Measurements from ENCODE around the gene ACBD4. TPM values are rescaled to one million over a fixed set of nuclear protein-coding genes. Genes with fewer than 3 reads are reported as not detected.

ACBD4 gene
- total RNA-seq, 1 donor from 2014 or later = 18.9 TPM

DNA sequence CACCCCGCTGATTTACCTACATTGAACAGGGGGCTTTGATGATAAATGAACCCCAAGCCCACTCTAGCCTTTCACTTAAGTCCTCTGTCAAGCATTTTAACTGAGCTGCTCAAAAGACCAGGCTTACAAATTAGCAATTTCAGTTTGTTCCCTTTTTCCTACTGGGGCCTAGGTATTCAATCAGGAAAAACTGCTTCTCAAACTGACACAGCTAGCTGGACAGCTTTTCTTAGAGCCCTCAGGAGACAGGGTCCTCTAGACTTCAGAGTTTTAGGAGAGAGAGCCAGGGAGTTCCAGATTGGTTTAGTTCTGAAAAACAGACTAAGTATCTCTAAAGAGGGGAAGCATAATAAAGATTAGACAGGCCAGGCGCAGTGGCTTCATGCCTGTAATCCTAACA lies 20.0 kb downstream of the ACBD4 start:
- intact Hi-C loops (cut with DNase I) = no loop called here
- H3K36me3 ChIP-seq = no peaks in the 10 kb centered on the region
- no peak overlapping the region for H3K27ac ChIP-seq
- no peaks in the 10 kb centered on the region for H3K27me3 ChIP-seq
- no peak overlapping the region for H3K4me3 ChIP-seq
- peaks cover 83% of the 10 kb centered on the region for H3K4me1 ChIP-seq
- TF ChIP-seq POLR2AphosphoS5 (IDR thresholded peaks at IDR 0.05; ENCODE audit: insufficient read depth in 1 of 2, low read depth in 1 of 2) = no peak
- TF ChIP-seq, protein P1, sequence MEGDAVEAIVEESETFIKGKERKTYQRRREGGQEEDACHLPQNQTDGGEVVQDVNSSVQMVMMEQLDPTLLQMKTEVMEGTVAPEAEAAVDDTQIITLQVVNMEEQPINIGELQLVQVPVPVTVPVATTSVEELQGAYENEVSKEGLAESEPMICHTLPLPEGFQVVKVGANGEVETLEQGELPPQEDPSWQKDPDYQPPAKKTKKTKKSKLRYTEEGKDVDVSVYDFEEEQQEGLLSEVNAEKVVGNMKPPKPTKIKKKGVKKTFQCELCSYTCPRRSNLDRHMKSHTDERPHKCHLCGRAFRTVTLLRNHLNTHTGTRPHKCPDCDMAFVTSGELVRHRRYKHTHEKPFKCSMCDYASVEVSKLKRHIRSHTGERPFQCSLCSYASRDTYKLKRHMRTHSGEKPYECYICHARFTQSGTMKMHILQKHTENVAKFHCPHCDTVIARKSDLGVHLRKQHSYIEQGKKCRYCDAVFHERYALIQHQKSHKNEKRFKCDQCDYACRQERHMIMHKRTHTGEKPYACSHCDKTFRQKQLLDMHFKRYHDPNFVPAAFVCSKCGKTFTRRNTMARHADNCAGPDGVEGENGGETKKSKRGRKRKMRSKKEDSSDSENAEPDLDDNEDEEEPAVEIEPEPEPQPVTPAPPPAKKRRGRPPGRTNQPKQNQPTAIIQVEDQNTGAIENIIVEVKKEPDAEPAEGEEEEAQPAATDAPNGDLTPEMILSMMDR (IDR thresholded peaks at IDR 0.05) = no peak
- TF ChIP-seq POLR2A (IDR thresholded peaks at IDR 0.05) = no peak
- H3K9me3 ChIP-seq = no peaks in the 10 kb centered on the region
- DNase-seq (ENCODE audit: extremely low spot score in 2 of 2) = no peak

DNA sequence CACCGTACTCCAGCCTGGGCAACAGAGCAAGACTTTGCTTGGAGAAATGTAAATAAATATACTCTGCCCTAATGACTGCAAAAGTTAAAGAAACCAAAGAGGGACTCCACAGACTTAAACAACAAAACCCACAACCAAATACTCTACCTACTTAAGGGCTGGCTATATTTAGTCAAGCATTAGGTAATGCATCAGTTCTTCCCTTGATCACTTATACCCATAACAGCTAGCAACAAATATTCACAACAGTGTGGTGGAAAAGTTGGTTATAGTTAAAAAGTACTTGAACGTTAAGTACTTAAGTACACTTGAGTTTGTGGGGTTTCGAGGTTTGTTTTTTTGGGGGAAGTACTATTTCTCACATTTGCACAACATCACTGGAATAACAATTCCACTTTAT lies 20.8 kb downstream of the ACBD4 start:
- H3K27ac ChIP-seq = no peak overlapping the region
- H3K27me3 ChIP-seq = no peaks in the 10 kb centered on the region
- H3K4me3 ChIP-seq = no peak overlapping the region
- H3K4me1 ChIP-seq = peaks cover 75% of the 10 kb centered on the region
- DNase-seq (ENCODE audit: extremely low spot score in 2 of 2) = no peak
- intact Hi-C loops (cut with DNase I) = no loop called here
- no peaks in the 10 kb centered on the region for H3K9me3 ChIP-seq
- TF ChIP-seq POLR2A (IDR thresholded peaks at IDR 0.05) = no peak
- no peaks in the 10 kb centered on the region for H3K36me3 ChIP-seq

DNA sequence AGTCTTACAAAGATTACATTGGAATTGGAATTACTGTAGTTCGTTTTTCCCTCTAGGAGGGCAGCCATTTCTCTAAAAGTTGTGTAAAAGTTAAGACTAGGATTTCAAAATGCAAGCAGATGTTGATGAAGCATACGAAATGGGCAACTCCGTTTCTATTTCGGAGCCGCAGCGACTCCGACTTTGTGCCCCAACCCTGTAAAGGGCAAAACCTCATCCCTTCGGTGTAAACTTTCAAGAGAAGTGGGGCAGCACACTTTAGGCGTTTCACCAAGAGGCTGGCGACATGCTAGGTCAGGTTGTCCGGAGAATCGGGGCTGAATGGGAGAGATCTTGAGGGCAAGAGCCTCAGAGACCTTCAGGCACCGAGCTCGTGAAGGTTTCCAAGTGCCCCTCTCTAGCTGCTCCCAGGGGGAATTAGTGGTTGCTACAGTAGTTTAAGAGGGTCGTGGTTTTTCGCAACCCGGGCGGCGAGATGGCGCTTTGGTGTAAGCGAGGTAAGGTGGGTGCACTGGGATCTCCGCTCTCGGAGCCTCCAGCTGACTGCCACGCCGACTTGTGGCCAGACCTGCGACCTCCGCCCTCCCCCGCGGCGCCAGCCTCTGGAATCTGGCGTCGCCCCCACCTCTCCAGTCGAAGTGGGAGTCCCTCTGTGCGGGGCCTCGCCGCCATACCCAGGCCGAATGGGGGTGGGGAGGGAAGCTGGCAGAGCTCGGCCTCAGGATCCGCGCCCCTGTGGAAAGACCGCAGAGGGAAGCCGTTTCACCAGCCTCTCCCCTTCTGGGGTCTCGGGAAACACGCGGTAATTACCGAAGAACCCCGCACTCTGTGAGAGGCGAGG lies 25.2 kb downstream of the ACBD4 start:
- DNase-seq (ENCODE audit: extremely low spot score in 2 of 2) = no peak
- TF ChIP-seq POLR2A (IDR thresholded peaks at IDR 0.05) = no peak
- no peak for TF ChIP-seq POLR2AphosphoS5 (IDR thresholded peaks at IDR 0.05; ENCODE audit: insufficient read depth in 1 of 2, low read depth in 1 of 2)
- TF ChIP-seq, protein P1 (IDR thresholded peaks at IDR 0.05) = no peak
- H3K27me3 ChIP-seq = no peaks in the 10 kb centered on the region
- H3K4me3 ChIP-seq = peak overlapping the region; percentile 97 to 100
- H3K36me3 ChIP-seq = no peaks in the 10 kb centered on the region
- no peaks in the 10 kb centered on the region for H3K9me3 ChIP-seq
- intact Hi-C loops (cut with DNase I) = loop anchor here (1.0 kb wide), 1 partner anchor 12 kb away; the partner anchor contains the start of gene HEXIM1
- peak overlapping the region; percentile 100 for H3K27ac ChIP-seq
- peaks cover 61% of the 10 kb centered on the region for H3K4me1 ChIP-seq

DNA sequence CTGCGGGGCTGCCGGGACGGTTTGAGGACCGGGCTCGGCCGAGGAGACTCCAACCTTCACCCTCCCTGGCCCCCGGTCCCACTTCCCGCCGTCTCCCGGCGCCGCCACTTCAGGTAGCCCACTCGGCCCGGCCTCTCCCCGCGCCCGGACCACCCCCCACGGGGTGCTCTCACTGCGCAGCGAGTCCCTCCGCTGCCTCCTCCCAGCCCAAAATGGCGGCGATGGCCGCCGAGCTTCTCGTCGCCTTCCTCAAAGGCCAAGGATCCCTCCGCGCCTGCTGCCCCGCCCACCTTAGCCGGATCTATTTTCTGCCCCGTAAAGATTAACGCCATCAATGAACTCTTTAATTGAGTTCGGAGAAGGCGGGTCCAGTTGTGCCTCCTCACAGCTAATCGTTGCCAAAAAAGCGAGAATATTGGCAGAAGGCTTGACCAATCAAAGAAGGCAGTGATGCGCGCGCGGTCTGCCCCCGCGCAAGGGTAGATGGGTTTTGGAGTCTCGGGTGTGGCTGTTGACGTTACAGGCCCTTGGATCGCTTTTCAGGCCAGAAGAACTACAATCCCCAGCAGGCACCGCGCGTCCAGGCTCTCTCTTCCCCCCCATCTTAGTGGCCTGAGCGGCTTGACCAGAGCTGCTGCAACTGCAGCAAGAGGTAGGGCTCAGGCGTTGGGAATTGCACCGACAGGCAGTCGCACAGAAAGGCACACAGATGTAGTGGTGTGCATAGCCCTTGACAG lies 26.0 kb downstream of the ACBD4 start, which contains the start of gene HEXIM2:
Gene HEXIM2 (plus strand): TSS at position 588 of the 737 bp plus-strand sequence. CDS start 919 bp downstream, outside the sequence.
- Histone ChIP-seq H3K27ac (peak within 1 kb of the TSS; percentile 100), H3K4me1 (peaks cover 53% of the 10 kb centered on the region), H3K27me3 (no peaks in the 10 kb centered on the region), H3K36me3 (no peaks in the 10 kb centered on the region), H3K4me3 (peak within 1 kb of the TSS; percentile 97 to 100), H3K9me3 (no peaks in the 10 kb centered on the region)
- DNase-seq (ENCODE audit: extremely low spot score in 2 of 2) = peak; percentile 100
- intact Hi-C loops (cut with DNase I) = loop anchor here (1.0 kb wide), 1 partner anchor 13 kb away; the partner anchor contains the start of gene HEXIM1
- peak in 1 of 2 donors; percentile 99 for TF ChIP-seq POLR2A (IDR thresholded peaks at IDR 0.05)
- TF ChIP-seq POLR2AphosphoS5 (IDR thresholded peaks at IDR 0.05; ENCODE audit: insufficient read depth in 1 of 2, low read depth in 1 of 2) = peak; percentile 100
- TF ChIP-seq, protein P1 (IDR thresholded peaks at IDR 0.05) = no peak

DNA sequence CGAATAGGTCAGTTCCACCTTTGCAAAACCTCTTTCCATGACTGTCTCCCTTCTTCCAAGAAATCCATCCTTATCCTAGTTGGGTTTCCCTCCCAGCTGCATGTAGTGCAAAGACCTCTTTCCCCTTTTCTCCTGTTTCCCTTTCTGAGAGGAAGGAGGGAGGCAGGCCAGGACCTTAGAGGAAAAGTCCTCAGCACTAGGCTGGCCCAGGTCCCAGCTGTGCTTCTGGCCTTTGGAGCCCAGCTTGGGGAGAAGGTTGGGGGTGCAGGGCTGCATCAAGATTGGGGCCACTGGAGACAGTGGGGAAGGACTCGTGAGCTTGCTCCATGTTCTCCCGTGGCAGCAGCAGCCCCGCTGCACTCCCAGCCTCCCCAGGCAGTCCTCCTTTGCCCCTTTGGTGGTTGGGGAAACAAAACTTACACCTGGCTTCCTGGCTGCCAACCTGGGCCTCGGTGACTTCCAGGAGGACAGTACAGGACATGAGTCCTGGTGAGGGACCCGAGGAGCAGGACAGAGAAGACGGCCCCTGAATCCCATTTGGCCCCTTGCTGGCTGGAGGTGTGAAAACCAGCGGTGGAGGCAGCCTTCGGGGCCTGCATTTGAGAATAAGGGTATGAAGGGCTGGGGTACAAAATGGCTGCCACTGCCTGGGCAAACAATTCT lies 26.7 kb downstream of the ACBD4 start:
- Histone ChIP-seq H3K9me3 (no peaks in the 10 kb centered on the region), H3K36me3 (no peaks in the 10 kb centered on the region), H3K4me1 (peaks cover 48% of the 10 kb centered on the region), H3K27me3 (no peaks in the 10 kb centered on the region), H3K4me3 (peak overlapping the region; percentile 31 to 97), H3K27ac (peak overlapping the region; percentile 100)
- DNase-seq (ENCODE audit: extremely low spot score in 2 of 2) = no peak
- TF ChIP-seq, protein P1 (IDR thresholded peaks at IDR 0.05) = no peak
- intact Hi-C loops (cut with DNase I) = no loop called here

All from vagina (tissue), 2 donors.